Coronary artery (tissue), 2 donors: ENCODE data around the gene NSRP1.

Experiments
- DNase-seq: peaks from one replicate; pipeline ENCODE4 v3.0.0-alpha.2; 2017; ENCODE audit warnings: low spot score
- H3K27ac ChIP-seq, 2 donors: fragments of 200-600 bp; sonication (generic); one replicate each; pipeline ENCODE4 v1.5.1; 2016 to 2019
- H3K4me3 ChIP-seq: fragments of 200-600 bp; sonication (generic); 2 replicates; pipeline ENCODE4 v1.5.1; 2016; ENCODE audit warnings: mild to moderate bottlenecking, moderate library complexity
- CTCF ChIP-seq: fragments of 200-600 bp; sonication (generic); IDR thresholded peaks from one replicate; pipeline ENCODE4 v1.5.1; 2019; ENCODE audit warnings: antibody characterized with exemption

Gene NSRP1

GRCh38 chr17:30151471-30151870, 34.9 kb downstream of the NSRP1 start:
- DNase-seq = no peak
- Histone ChIP-seq H3K27ac (no peak overlapping the region), H3K4me3 (no peak overlapping the region)
- TF ChIP-seq CTCF = no peak

- Histone ChIP-seq H3K4me3 (no peak overlapping the region), H3K27ac (no peak overlapping the region)
- no peak for TF ChIP-seq CTCF
- DNase-seq = no peak
Measured at GRCh38 chr17:30153463-30153862, 36.8 kb downstream of the NSRP1 start.

GRCh38 chr17:30155389-30155788, 38.8 kb downstream of the NSRP1 start:
- H3K4me3 ChIP-seq = no peak overlapping the region
- no peak overlapping the region for H3K27ac ChIP-seq
- DNase-seq = no peak
- TF ChIP-seq CTCF = no peak

- no peak for DNase-seq
- no peak for TF ChIP-seq CTCF
- no peak overlapping the region for H3K4me3 ChIP-seq
- no peak overlapping the region for H3K27ac ChIP-seq
Measured at GRCh38 chr17:30158896-30159625, 42.4 kb downstream of the NSRP1 start.

GRCh38 chr17:30160419-30161172, 44.0 kb downstream of the NSRP1 start:
- H3K27ac ChIP-seq = no peak overlapping the region
- no peak for DNase-seq
- H3K4me3 ChIP-seq = no peak overlapping the region
- no peak for TF ChIP-seq CTCF

- TF ChIP-seq CTCF = no peak
- Histone ChIP-seq H3K4me3 (no peak overlapping the region), H3K27ac (no peak overlapping the region)
- DNase-seq = no peak
Measured at GRCh38 chr17:30161601-30162000, 45.0 kb downstream of the NSRP1 start.

GRCh38 chr17:30164531-30164930, 47.9 kb downstream of the NSRP1 start:
- H3K4me3 ChIP-seq = no peak overlapping the region
- no peak for TF ChIP-seq CTCF
- no peak overlapping the region for H3K27ac ChIP-seq
- DNase-seq = no peak
